Daoy (cell line): ENCODE results near the gene PDGFC. TPM values are rescaled to one million over a fixed set of nuclear protein-coding genes. Genes with fewer than 3 reads are reported as not detected.
A peak's percentile ranks its signal among the peaks of the same experiment; 100 is the strongest.
"Not testable (repeated sequence)": the region's sequence is repeated elsewhere in the genome, so short reads cannot be mapped to it uniquely, and the experiment has no call there.

ENCODE experiments used
- DNase-seq: peaks from one replicate; pipeline ENCODE4 v3.0.0-alpha.2; 2015; ENCODE audit warnings: low read depth
- total RNA-seq: library from RNA; depleted of rRNA; stranded (reverse); fragments of >200 nt; shearing (Covaris generic); gene quantifications from 2 replicates; pipeline ENCODE4 v1.2.3, GENCODE V29; 2014

PDGFC gene
- total RNA-seq, 1 experiment from 2014 or later, result 34.0 TPM

DNA sequence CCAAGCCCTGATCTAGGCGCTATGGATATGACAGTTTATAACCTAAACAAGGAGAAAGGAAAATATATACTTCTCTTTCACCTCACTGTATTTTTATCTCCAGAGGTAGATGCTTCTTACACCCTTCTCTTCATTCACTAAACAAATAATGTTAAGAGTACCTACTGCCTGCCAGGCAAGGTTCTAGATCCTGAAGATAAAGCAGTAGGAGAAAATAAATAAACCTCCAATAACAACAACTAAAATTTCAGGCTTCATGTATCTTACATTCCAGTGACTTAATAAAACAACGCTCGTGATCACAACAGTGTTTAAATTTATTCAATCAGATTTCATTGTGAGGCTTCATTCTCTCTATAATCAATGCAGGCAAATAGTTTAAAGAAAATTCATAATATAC is 20.7 kb downstream of the PDGFC start:
- no peak for DNase-seq

DNA sequence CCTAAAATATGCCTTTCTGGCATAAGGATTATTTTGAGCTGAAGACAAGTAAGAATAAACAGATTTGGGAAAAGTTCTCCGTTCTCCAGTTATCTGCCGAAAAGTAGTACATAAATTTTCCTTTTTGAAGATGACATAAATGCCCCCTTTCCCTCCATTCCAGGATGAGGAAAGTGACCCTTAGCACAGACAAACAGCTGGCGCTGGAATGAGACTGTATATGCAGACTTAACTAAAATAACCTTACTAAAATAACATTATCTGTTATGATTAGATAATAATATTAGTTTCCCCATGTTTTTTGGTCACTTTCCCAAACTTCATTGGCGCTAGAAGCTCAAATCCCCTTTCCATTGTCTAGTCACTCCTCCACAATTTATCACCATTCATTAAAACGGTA is 21.5 kb downstream of the PDGFC start:
- DNase-seq, result no peak

DNA sequence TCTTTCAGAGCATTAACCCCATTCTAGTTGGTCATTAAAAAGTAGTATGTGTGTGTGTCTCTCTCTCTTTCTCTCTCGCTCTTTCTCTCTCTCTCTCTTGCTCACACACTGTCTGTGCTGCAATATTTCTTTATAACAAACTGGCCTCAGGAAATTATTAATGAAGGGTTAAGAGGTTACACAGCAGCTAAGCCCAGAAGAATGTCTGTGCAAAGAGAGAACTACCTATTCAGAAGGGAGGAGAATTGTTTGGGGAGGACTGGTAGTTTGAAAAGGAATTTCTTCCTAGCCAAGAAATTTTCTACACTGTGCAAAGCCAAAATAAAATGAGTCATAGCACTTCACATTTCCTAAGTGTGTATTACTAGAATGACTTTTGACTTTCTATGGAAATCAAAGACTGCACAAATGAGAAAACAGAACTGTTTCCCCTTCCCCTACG is 22.2 kb downstream of the PDGFC start:
- DNase-seq, result no peak

DNA sequence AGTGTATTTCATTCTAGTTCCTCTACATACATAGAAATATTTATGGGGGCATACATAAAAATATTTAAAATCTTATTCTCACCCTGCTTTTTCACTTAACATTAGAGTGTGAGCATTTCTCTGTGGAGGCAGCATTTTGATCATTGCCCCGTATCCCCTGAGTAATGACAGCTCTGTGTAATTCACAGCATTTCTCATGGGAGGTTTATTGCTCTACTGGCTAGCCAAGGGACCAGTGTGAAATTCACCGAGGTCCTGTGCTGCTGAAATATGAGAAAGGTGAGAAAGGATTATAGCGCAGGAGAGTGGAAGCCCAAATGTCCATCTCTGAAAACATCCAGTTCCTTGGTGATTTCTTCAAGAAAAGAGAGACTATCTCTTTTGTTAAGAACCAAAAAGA is 22.9 kb downstream of the PDGFC start:
- DNase-seq, result no peak

DNA sequence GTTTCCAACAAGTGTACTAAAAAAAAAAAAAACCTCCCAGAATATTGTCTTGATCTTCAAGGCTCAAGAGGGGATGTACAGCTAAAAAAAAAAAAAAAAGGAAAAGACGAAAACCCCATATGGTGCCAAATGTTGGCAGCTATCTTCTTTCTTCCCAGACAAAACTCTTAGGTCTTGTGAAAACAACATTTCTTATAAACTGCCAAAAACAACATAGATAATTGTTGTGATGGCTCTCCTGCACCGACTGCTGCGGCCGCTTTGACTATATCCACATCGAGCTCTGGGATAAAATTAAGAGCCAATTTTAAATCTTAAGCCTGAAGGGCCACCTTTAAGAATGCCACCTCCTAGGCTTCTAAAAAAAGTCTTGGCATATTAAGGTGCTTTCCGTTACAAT is 23.5 kb downstream of the PDGFC start:
- DNase-seq, result no peak

DNA sequence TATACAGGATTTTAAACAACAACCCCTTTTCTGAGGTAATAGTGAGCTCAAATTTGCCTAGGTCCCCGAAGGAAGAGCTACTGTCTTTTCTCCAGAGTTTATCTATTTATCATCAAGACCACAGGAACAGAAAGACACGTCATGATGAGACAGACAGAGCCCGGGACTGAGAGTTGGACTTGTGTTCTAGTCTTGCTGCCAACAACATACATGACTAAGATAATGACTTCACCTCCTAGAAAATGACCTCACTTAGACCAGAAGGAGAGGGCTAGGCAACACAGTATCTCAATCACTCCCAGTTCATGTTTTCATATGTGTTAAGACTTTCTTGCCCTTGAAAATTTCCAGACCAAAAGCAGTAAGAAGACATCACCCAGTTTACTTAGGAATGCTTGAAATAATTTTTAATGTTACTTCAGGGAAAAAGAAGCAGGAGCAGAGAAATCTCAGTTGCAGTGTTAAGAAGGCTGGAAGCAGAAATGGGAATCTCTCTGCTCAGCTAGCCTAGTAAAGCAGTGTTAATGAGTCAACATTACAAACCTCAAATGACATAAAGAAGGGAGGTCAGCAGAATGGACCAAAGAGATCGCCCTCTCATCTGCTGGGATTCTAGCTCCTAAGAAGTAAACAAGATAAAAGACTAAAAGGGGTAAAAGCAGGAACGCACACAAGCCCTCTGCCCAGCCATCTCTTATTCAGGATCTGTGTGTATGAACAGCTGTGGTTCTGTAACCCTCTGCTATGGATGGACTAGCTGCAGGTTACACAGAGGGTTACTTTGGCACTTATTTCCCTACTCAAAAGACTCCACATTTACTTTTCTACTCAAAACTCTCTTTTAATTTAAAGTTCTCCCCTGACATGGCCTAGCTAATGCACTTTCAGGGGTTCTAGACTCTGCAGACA is 24.8 kb downstream of the PDGFC start:
- DNase-seq, result peak; percentile 86

DNA sequence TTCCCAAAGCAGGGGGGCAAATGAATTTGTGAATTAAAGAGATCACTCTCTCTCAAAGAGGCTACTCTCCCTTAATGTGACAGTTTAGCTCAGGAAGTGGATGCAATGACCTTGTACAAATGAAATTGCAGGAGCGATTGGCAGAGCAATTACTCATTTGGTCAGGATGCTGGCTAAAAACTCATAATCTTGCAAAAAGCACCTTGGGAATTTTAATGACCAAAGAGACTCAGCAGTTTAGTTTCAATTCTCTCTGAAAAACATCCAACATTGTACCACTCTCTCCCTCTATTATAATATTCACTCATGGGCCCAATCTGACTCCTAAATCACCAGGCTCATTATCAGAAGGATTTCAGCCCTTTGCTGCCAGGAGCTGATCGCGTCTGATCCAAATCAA is 26.1 kb downstream of the PDGFC start:
- no peak for DNase-seq

DNA sequence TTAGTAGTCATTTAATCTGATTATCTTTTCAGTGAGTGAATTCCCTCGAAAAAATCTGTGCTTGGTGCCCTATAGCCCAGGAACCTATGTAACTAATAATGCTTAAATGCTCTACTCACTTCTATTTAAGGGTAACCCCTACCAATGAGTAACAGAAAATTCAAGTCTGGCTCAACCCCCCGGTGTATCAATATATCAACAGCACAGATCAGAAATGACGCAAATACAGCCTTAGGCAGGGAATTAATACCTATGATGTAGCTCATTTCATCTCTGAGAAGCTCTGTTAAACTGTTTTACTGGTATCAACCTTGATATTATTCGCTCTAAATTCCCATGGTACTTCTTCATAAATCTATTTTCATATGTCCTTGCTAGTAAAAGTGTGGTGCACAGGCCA is 28.6 kb downstream of the PDGFC start:
- no peak for DNase-seq

DNA sequence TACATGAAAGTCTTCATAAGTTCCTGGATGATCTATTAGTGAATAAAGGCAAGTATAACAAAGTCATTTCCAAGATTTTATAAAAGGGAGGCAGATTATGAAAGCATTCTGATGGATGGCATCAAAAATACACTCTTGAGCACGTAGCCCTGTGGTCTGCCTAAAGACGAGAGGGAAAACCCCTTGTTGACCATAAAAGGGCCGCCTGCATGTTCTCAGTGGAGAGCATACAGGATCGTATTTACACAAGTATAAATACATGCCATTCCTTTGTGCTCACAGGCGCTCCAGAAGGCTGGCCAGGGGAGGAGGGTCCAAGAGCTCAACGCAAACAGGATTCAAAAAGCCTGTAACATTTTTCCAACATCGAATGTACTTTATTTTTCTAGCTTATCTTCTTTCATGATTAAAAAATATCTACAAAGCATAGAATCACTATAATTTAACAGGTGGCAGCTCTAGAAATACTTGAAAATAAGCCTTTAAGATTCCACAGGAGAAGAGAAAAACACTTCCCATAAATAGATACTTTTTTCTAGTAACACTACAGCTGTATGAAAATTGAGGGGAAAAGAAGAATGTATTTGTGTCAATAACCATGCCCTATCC is 29.6 kb downstream of the PDGFC start:
- DNase-seq, result peak; percentile 85

DNA sequence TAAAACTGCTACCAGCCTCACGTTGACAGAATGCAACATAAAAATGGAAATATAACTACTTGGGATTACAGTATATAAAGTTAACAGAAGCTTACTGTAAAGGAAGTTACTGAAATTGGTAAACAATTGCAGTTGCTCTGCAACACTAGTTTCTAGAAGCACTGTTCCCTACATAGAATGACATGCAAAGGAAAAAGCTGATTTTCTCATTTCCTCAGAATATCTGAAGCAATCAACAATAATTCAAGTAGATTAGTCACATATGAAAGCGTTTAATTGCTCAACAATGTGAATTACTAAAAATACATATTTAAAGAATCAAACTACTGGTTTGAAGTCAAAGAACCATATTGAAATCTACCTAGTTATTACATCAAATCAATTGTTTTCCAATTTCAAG is 31.8 kb downstream of the PDGFC start:
- DNase-seq, result no peak

DNA sequence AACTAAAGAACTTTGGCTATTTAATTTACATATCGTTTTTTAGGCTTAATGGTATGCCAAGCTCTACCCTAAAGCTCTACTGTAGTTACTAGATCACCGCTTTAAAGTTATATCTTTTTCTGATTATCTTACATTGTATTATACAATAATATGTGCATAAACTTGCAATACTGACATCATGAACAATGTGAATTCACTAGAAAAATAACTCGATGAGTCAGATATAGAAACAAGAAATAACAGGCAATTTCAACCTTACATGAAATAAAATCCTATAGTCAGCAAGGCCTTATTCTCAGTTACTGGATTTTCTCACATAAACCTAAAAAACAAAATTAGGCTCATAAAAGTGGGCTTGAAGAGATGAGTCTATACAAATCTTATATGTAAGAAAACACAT is 32.5 kb downstream of the PDGFC start:
- DNase-seq, result no peak

DNA sequence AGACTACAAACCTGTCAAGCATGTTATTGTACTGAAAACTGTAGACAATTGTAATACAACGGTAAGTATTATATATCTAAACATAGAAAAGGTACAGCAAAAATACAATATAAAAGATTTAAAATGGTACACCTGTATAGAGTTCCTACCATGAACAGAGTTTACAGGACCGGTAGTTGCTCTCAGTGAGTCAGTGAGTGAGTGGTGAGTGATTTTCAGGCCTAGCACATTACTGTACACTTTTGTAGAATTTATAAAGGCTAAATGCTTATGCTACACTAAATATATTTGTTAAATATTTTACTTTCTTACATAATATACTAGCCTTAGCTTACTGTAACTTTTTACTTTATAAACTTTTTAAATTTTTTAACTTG is 37.4 kb downstream of the PDGFC start:
- DNase-seq, result no peak

DNA sequence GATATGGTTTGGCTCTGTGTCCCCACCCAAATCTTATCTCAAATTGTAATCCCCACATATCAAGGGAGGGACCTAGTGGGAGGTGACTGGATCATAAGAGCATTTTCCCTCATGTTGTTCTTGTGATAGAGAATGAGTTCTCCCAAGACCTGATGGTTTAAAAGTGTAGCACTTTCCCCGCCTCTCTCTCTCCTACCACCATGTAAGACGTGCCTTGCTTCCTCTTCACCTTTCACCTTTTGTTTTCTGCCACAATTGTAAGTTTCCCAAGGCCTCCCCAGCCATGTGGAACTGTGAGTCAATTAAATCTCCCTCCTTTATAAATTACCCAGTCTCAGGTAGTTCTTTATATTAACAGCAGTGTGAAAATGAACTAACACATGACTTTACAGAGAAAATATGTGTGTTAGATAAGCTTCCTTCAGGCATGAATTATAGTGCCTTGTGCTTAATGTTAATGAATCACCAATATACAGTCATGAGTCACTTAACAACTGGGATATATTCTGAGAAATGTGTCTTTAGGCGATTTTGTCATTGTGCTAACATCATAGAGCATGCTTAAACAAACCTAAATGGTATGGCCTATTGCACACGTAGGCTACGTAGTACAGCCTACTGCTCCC is 37.9 kb downstream of the PDGFC start:
- DNase-seq, result peak; percentile 54

DNA sequence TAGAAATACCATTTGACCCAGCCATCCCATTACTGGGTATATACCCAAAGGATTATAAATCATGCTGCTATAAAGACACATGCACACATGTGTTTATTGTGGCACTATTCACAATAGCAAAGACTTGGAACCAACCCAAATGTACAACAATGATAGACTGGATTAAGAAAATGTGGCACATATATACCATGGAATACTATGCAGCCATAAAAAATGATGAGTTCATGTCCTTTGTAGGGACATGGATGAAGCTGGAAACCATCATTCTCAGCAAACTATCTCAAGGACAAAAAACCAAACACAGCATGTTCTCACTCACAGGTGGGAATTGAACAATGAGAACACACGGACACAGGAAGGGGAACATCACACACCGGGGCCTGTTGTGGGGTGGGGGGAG is 39.2 kb downstream of the PDGFC start:
- DNase-seq, result not testable (repeated sequence)

DNA sequence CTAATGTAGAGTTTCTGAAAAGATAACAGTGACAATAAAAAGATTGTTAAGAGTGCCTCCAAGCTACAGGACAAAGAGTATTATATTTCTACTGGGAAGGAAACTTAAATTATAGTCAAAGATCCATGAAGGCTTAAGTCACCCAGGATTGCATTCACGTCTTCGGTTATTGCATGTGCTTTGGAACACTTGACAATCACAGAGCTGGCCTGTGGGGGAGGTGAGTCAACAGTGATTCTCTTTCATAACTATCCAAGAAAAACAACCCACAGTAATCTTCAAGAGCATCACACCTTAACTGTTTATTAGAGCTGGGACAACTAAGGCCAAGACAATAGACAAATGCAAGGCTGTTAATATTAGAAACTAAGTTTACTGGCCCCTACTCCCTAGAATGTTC is 40.3 kb downstream of the PDGFC start:
- DNase-seq, result peak; percentile 72

DNA sequence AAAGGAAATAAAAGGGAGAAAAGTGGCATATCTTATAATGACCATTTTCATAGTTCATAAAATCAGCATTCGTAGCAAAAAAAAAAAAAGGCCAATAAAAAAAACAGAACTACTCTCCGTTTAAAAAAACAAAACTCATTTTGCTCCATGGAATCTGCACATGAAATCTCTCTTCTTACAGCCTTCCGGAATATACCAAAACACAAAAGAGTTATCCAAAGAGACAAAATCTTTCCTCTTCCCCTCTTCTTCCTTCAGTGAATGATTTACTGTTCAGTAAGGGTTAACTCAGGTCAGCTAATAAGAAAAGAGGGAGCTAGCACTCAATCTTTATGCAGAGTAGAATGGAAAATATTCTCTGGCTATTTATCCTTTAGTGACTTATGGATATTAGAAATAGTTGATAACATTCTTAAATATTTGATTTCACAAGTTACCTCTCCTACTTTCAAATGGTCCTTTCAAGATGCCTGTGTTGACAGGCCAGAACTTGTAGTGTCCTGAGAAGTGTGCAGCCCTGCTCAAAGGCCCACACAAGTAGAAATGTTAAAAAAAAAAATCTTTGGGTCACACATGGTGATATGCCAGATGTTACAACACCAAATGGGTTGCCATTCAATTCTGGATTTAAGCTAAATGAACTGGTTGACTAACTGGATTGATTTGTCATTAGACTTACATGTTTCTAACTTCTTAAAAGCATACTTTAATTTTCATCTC is 42.1 kb downstream of the PDGFC start:
- DNase-seq, result no peak

DNA sequence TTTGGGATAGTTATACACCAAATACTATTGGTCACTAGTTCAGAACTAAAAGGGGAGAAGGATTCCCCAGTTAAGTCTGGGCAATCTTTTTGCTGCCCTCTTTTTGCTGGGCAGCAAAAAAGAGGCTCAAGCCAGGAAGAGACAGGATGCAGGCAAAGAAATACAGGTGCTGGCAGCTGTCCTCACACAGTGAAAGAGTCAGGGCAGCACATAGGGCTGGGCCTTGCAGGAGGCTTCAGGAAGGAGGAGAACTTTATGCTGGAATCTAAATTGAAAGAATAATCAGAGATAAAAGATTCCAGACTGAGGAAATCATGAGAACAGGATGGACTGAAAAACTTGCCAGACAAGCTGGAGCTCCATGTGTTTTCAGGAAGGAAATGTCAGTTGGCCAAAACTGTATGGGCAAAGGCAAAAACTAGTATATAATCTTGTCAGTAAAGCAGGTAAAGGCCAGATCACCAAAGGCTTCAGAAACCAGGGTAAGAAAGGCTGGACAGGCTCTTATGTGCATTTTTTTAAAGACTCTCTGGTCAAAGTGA is 46.8 kb downstream of the PDGFC start:
- DNase-seq, result no peak

DNA sequence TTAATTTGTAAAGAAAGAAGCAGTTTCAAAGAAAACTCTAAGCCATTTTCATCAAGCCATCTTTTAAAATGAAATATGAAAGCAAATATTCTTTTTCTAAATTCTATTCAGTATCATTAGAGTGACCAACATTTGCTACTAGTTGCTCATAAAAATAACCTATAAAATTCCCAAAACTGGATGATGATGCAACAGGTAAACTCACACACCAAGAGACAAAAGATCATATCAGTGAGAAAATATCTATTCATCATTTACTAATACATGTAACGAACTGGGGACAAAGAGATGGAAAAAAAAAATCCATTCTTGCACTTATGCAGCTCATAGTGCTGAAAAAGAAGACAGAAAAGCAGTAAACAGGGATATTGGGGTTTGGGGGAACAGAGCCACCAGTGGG is 48.1 kb downstream of the PDGFC start:
- DNase-seq, result no peak

DNA sequence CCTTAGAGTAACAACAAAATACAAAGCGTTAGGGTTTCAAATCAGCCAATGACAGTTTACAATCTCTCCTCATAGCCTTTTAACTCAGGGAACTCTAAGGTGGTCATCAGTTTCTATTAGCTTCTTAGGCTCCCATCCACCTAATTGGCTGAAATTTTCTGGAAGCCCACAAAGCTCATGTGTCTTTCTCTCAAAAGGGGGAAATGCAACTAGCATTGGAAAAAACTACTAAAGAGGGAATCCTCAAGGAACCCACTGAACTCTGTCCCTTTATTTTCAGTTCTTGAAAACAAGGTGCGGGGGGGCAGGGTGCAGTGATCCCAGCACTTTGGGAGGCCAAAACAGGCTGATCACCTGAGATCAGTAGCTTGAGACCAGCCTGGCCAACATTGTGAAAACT is 56.4 kb downstream of the PDGFC start:
- DNase-seq, result no peak

DNA sequence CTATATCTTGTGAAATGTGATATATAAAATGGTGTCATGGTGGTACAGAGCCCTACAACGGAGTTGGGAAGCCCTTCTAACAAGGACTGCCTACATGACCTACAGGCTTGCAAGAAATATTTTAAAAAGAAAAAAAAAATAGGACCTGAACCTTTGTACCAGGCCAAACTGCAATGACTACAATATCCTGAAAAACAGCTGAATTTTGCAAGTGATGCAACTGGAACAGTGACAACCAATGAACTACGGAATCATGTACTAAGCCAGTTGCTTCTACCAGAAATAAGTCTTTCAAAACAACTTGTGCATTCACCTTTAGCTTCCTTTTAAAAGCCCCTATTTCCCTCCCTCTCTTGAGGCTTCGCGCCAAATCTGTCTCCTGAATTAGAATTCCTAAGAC is 58.4 kb downstream of the PDGFC start:
- no peak for DNase-seq

DNA sequence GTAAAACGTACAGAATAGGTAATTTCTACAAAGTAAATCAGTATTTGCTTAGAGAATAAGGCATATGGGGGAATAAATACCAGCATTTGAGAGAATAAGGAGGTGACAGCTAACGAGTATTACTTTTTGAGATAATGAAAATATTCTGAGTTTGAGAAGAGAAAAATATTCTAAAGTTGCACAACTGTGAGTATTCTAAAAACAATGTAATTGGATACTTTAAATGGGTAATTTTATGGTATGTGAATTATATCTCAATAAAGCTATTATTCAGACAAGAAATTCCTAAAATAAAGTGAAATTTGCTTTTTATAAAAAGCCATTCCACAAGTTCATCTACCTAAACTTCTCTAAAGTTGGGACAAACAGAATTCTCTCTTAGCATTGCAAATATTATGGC is 62.6 kb downstream of the PDGFC start:
- DNase-seq, result no peak

DNA sequence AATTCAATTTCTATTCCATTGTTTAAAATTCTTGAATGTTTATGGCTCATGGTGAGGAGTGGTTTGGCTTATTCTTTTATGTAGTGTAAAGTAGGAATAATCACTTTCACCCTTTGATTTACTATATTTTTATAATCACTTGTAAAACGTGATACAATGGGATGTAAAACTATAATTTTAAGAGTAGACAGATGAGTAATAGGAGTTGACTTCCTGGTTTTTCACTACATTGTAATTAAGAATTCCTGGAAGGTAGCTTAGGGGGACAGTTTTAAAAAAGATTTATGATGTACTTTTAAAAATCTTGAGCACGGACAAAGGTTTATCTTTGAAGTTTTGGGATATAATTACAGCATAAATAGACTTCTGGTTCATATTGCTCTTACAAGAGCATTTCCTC is 65.3 kb downstream of the PDGFC start:
- no peak for DNase-seq
